HG03196 (cell line): Measurements from ENCODE around the gene TSEN34.
"Not testable (repeated sequence)": the region's sequence is repeated elsewhere in the genome, so short reads cannot be mapped to it uniquely, and the experiment has no call there.

Source experiments
- ATAC-seq: cut with Tn5 transposase; IDR thresholded peaks from one replicate; pipeline ENCODE4 v1.9.1; 2021; ENCODE audit not compliant: unreplicated experiment

Gene TSEN34

DNA sequence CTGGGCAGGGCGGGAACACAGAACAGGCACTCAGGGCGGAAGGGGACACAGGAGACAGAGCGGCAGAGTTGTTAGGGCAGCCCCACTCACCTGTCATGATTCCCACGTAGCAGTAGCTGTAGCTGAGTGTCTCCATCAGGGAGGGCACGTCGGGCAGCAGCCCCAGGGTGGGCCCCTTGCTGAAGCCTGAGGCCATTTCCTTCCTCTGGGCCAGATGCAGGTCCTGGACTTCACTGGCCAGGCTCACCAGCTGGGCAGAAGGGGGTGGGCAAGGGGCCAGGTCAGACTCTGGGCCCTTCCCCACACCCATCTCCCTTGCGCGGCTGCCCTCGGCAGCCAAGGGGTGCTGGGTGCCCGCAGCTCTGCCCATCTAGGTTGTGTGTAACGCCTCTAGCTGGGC lies 7.7 kb upstream of the TSEN34 start:
- ATAC-seq = no peak

DNA sequence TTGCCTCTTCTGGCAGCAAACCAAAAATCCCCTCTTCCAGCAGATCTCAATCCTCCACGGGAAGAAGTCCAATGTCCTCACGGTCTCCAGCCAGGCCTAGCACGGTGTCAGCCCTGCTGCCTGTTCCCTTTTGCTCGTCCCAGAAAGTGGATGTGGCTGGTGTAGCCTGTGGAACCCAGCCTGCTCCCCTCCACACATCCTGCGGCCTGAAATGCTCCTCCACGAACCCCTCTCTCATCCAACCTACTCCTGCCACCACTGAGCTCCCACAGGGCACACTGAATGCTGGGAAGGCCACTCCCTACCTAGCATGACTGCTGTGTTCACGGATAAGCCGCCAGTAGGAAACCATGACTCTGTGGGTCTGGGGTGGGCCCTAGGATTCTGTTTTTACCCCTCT lies 4.8 kb upstream of the TSEN34 start:
- no peak for ATAC-seq

DNA sequence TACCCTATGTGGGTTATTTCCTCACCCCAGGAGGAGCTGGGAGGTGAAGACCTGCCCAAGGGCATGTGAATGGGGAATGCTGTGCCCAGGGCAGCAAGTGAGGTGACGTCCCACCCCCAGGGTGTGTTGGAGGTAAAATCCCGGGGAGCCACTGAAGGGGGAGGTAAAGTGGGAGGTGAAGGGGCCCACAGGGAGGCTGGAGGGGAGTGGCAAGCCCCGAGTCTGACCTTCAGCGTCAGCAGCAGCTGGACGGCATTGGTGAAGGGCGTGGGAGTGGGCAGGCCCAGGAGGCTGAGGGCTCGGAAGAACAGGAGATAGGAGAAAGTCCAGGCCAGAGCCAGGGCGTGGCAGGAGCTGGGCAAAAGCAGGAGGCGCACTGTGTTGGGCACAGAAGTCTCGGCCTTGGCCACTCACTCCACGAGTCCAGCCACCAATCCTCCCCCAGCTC lies 4.2 kb upstream of the TSEN34 start:
- ATAC-seq = no peak

DNA sequence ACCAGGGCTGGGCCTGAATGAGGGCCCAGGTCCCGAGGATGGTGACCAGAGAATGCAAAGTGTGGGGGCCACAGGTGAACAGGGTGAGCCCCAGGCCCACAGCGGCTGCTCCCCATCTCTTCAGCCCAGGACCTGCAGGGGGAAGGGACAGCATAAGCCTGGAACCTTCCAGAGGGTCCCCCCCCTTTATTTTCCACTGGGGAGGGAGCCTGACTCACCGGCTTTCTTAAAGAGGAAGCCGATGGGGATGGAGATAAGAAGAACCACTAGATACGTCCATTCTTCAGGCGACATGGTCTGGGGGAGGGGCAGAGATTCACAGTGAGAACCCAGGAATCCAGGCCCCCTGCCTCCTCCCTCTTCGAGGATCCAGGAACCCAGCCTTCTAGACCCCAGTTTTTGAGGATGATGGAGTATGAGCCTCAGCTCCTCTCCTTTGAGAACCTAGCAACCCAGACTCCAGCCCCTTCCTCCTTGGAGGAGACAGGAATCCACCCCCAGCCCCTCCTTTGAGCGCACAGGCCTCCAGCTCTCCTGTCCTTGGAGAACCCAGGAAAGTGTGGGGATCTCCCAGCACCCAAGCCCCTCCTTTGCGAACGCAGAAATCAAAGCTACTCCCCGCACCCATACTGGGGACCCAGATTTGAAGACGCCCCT lies 2.8 kb upstream of the TSEN34 start:
- no peak for ATAC-seq

DNA sequence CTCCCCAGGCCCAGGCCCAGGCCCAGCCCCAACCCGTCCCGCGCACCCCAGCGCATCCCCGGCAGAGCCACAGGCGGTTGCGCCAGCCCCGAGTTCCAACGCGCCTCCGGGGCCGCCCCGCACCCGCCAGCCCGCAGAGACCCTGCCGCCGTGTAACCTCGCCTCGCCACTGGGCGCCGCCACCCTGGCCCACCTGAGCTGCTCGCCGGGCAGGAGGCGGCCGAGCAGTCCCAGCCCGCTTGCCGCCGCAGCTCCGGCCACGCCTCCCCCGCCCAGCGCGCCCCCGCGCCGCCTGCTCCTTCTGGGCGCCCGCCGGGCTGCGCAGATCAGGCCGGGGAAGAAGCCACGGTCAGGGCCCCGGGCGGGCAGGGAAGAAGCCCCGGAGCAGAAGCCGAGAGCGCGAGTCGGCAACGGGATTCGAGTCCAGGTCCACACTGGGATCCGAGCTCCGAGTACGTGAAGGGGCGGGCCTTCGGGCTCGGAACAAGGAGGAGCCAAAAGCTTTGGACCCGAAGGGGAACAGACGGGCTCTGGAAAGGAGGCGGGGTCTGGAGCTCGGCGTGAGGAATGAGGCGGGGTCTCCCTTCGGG lies 1.9 kb upstream of the TSEN34 start, which contains the start of gene MBOAT7:
Gene MBOAT7 (minus strand): TSS at position 436 of the 590 bp plus-strand sequence. CDS start 1,072 bp downstream, outside the sequence.
- peak; percentile 13 for ATAC-seq

DNA sequence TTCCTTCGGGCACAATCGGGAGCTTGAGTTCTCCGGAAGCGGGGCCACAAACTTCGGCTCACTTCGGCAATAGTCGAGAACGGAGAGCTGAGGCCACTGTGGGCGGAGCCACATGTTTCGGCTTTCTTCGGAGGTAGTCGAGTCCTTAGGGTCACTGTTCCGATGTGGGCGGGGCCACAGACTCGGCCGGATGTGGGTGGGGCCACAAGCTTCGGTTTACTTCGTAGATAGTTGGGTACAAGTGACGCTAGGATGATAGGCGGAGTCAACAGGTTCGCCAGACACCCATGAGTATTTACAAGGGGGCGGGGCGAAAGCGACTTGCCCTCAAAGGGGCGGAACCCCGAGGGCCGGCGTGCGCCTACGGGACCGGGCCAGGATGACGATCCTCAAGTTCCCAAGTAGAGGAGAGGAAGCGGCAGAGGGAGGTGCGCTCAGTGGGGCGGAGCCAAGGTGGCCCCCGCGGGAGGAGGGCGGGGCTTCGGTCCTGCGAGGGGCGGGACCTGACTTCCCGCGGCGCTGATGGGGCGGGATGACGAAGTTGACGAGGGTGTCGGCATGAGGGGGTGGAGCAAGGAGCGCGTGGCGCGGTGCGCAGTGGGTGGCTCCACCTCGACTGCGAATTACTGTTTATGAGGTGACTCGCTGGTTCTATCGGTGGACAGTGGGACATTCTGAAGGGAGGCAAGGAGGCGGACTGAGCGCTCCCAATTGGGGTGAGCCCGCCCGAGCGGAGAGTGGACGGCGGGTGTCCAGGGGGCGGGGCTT lies 1.2 kb upstream of the TSEN34 start:
- peak; percentile 48 for ATAC-seq

DNA sequence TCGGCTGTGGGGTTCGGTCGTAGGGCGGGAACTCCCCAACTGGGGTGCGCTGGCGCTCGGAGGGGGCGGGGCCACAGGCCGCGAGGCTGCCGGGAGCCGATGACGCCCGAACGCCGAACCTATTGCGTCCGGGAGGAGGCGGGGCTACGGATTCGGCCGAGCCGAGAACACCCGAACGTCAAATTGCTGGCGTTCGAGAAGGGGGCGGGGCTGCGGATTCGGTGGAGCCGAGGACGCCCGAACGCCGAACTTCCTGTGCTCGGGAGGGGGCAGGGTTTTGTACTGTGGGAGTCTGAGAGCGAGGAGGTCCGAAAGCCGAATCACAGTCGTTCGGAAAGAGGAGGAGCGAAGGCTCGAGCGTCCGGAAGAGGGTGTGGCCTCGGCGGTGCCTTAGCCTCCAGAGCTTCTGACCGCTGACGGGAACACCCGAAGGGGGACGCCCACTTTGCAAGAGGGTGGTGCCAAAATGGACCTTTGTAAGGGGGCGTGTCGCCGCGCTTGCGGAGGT lies 551 bp upstream of the TSEN34 start:
- ATAC-seq = peak; percentile 44

DNA sequence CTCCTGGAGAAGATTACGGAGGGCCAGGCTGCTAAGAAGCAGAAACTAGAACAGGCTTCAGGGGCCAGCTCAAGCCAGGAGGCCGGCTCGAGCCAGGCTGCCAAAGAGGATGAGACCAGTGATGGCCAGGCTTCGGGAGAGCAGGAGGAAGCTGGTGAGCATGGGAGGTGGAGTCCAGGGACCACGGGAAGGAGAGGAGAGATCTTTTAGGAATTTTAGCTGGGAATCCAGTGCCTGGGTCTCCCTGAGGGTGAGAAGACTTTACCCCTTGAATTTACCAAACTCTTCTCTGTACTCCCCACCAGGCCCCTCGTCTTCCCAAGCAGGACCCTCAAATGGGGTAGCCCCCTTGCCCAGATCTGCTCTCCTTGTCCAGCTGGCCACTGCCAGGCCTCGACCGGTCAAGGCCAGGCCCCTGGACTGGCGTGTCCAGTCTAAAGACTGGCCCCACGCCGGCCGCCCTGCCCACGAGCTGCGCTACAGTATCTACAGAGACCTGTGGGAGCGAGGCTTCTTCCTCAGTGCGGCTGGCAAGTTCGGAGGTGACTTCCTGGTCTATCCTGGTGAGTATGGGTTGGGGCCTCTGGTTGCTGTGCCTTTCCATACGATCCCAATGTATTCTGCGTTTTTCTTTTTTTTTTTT lies 824 bp downstream of the TSEN34 start:
- ATAC-seq = no peak

DNA sequence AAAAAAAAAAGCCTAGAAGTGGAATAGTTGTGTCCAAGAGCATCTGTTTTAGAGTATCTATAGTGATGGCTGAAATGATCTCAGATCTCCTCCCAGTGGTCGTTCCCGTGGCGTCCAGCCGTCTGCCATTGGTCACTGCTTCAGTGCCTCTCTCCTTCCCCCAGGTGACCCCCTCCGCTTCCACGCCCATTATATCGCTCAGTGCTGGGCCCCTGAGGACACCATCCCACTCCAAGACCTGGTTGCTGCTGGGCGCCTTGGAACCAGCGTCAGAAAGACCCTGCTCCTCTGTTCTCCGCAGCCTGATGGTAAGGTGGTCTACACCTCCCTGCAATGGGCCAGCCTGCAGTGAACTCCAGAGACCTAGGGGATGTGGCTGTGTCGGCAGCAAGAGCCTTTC lies 1.9 kb downstream of the TSEN34 start:
- no peak for ATAC-seq

DNA sequence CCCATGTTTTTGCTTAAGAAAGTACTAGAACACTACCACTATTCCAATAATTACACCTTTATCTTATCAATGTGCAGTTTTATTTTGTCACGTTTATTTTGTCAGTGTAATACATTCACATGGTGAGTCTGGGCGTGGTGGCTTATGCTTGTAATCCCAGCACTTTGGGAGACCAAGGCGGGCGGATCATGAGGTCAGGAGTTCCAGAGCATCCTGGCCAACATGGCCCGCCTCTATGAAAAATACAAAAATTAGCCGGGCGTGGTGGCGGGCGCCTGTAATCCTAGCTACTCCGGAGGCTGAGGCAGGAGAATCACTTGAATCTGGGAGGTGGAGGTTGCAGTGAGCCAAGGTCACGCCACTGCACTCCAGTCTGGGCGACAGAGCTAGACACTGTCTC lies 3.4 kb downstream of the TSEN34 start:
- not testable (repeated sequence) for ATAC-seq

DNA sequence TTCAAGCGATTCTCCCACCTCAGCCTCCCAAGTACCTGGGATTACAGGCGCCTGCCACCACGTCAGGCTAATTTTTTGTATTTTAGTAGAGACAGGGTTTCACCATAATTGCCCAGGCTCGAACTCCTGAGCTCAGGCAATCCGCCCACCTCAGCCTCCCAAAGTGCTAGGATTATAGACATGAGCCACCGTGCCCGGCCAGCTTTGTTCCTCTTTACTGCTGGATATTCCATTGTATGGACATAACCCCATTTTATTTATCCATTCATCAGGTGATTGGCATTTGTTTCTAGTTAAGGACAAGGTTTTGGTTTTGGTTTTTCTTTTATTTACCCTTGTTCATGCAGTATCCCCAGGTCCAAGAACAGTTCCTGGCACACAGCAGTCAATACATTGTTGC lies 5.4 kb downstream of the TSEN34 start:
- ATAC-seq = no peak

DNA sequence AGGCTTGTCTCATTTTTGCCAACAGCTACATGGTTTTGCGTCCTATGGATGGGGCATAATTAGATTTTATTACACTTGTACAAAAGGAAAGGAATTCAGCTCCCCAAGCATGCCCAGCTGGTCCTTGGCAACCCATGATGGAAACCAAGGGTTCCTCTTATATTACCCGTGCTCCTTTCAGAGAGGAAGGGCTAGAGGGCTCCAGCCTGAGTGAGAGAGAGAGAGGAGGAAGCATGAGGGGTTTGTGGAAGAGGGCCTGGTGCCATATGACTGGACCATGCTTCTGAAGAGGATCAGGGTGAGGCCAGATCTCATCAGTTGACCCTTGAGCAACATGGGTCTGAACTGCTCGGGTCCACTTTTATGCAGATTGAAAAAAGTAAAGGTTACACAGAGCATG lies 6.0 kb downstream of the TSEN34 start:
- ATAC-seq = no peak

DNA sequence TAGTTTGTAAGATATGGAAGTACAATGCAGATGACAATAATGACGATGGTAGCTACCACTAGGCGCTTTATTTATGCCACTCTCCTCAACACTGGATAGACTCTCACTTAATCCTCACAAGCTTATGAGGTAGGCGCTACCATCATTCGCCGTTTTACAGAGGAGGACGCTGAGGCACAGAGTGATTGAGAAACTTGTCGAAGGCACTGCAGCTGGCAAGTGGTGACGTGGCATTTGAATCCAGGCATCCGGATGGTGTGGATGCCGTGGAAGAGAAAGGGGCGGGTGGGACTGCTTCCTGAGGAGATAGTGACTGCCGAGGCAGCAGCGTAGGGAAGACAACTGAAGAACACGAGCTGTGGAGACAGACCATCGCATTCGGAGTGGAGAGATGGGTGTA lies 8.3 kb downstream of the TSEN34 start:
- no peak for ATAC-seq

DNA sequence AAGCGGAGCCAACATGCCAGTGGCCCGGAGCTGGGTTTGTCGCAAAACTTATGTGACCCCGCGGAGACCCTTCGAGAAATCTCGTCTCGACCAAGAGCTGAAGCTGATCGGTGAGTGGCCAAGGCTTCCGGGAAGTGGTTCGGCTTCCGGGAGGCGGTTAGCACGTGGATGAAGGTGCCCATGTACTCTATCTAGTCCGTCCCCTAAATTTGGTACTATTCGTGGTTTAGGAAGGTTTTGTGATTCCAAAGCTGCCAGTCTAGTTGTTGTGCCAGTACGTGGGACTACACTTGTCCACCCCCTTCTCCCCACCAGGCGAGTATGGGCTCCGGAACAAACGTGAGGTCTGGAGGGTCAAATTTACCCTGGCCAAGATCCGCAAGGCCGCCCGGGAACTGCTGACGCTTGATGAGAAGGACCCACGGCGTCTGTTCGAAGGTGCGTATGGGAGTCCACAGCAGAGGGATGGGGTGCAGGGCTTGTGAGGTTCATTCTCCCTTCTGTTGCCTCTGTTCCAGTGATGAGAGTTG lies 10.1 kb downstream of the TSEN34 start:
- ATAC-seq = no peak

DNA sequence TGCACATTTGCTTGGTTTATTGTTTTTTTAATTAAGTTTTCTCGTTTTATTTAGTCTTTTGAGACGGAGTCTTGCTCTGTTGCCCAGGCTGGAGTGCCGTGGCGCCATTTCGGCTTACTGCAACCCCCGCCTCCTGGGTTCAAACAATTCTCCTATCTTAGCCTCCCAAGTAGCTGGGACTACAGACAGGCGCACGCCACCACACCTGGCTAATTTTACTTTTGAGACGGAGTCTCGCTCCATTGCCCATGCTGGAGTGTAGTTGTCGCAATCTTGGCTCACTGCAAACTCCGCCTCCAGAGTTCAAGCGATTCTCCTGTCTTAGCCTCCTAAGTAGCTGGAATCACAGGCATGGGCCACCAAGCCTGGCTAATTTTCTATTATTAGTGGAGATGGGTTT lies 10.9 kb downstream of the TSEN34 start:
- no peak for ATAC-seq

DNA sequence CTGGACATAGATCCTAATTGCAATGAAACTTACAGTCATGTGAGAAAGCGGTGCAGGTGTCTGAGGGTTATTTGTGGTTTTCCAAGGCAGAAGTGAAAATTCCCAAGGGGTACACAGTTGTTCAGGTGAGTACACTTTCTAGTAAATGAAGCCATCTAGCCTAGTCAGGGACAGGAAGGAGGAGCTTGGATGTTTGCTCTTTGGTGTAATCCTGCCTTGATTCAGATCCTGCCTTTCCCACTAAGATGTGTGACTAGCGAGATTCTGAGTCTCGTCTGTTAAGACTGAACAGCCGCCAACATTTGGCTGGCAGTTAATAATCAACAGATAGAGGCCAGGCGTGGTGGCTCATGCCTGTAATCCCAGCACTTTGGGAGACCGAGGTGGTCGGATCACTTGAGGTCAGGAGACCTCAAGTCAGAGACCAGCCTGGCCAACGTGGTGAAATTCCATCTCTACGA lies 12.1 kb downstream of the TSEN34 start:
- no peak for ATAC-seq

DNA sequence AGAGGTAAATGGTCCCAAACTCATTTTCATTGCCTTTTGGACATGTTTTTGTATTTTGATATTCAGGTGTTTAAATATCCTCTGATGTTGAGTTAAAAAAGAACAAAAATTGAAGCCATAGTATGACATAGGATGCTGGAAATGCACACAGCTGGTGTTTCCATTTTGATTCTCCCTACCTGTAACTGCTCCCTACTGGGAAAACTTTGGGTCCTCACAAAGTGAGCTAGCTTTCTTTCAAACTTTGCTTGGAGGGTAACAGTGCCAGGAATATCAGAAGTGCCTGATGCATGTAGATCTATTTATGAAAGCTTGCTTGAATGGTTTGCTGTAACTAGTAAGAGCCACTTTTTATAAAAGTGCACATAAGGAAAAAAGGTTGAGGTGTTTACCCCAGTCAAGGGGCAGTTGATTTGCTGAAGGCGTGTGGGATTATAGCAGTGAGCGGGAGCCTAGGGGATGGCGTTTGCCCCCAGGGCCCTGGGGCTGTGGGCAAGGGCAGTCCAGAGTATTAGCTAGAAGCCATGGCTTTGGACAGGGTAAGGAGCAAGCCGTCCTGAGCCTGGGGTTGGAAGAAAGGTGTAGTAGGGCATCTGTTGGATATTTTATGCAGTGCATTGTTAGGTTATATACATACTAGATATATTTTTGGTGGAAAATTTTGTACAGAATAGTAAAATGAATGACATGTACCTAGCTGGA lies 13.8 kb downstream of the TSEN34 start:
- ATAC-seq = no peak

DNA sequence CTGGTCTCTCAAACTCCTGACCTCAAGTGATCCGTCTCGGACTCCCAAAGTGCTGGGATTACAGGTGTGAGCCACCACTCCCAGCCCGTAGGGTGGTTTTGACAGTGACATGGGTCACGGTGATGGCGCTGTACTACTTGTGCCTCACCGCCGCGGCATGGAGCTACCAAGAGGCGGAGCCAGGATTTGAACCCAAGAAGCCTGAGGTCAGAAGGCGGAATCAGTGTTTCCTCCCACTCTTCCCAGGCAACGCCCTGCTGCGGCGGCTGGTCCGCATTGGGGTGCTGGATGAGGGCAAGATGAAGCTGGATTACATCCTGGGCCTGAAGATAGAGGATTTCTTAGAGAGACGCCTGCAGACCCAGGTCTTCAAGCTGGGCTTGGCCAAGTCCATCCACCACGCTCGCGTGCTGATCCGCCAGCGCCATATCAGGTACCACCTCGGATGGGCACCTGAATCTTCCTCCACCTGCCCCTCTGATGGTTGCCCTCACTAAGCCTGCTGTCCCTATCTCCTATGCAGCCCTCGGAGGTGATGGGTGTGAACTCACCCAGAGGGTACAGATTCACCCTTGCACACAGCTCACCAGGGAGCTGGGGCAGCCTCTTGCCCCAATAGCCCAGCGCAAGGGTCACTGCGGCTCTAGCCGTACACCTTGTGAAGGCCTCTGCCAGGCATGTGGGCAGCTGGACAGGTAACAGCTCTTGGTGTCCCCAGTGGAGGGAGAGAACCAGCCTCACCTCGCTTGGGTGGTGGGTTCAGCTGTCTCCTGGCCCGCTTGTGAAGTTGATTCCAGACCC lies 15.1 kb downstream of the TSEN34 start:
- ATAC-seq = no peak

DNA sequence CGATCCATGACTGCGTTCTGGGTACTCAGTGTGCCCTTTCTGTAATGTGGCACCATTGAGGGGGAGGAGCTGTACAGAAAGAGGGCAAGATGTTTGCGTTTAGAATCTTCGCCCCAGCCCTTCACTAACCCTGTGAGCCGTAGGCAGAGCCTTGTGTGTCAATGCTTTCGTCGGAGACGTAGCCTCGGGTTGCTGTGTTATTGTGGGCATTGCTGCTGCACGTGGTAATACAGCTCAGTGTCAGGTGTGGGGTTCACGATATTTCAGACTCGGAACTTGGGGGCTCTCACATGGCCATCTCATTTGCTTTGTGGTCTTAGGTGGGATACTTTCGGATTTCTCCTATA lies 15.7 kb downstream of the TSEN34 start:
- no peak for ATAC-seq

DNA sequence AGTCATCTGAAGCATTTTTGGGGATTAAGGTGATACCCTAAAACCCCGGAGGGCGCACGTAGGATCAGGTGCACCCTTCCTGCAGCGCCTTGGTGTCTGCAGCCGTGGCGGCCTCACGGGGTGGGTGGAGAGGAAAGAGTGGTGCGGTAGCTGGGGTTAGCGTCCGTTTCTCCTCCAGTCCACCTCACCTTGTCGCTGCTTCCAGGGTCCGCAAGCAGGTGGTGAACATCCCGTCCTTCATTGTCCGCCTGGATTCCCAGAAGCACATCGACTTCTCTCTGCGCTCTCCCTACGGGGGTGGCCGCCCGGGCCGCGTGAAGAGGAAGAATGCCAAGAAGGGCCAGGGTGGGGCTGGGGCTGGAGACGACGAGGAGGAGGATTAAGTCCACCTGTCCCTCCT lies 16.1 kb downstream of the TSEN34 start:
- not testable (repeated sequence) for ATAC-seq
